ENCODE measurements around the gene ARL15.

ARL15 gene

DNA sequence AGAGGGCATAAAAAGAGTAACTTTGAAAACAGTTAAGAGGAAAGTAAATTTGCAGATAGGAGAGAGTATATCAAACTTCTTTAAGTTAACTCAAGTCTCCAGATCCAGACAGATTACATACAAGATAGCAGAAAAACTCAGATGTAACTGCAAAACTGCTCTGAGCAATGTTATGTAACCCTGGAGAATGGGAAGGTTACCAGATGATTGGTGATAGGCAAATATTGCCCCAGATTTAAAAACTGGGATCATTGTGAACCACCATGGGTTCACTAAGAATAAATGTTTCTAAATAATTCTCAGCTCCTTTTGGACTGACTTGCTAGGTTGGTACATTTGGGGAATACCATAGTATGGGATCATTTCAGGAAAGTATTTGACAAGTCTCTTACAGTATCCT lies 176.5 kb downstream of the ARL15 start:
- no peak for TF ChIP-seq TAF1 (IDR thresholded peaks at IDR 0.05; ENCODE audit: low read depth)
- TF ChIP-seq, protein P1, sequence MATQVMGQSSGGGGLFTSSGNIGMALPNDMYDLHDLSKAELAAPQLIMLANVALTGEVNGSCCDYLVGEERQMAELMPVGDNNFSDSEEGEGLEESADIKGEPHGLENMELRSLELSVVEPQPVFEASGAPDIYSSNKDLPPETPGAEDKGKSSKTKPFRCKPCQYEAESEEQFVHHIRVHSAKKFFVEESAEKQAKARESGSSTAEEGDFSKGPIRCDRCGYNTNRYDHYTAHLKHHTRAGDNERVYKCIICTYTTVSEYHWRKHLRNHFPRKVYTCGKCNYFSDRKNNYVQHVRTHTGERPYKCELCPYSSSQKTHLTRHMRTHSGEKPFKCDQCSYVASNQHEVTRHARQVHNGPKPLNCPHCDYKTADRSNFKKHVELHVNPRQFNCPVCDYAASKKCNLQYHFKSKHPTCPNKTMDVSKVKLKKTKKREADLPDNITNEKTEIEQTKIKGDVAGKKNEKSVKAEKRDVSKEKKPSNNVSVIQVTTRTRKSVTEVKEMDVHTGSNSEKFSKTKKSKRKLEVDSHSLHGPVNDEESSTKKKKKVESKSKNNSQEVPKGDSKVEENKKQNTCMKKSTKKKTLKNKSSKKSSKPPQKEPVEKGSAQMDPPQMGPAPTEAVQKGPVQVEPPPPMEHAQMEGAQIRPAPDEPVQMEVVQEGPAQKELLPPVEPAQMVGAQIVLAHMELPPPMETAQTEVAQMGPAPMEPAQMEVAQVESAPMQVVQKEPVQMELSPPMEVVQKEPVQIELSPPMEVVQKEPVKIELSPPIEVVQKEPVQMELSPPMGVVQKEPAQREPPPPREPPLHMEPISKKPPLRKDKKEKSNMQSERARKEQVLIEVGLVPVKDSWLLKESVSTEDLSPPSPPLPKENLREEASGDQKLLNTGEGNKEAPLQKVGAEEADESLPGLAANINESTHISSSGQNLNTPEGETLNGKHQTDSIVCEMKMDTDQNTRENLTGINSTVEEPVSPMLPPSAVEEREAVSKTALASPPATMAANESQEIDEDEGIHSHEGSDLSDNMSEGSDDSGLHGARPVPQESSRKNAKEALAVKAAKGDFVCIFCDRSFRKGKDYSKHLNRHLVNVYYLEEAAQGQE (IDR thresholded peaks at IDR 0.05; ENCODE audit: low read depth), result no peak
- TF ChIP-seq RAD21 (IDR thresholded peaks at IDR 0.05; ENCODE audit: low read depth), result no peak
- TF ChIP-seq, protein P2, sequence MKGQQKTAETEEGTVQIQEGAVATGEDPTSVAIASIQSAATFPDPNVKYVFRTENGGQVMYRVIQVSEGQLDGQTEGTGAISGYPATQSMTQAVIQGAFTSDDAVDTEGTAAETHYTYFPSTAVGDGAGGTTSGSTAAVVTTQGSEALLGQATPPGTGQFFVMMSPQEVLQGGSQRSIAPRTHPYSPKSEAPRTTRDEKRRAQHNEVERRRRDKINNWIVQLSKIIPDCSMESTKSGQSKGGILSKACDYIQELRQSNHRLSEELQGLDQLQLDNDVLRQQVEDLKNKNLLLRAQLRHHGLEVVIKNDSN (IDR thresholded peaks at IDR 0.05), result no peak
- no peak for TF ChIP-seq NFIC (IDR thresholded peaks at IDR 0.05)
- TF ChIP-seq ZBTB7A (IDR thresholded peaks at IDR 0.05; ENCODE audit: low read depth), result no peak
- TF ChIP-seq, protein P3, sequence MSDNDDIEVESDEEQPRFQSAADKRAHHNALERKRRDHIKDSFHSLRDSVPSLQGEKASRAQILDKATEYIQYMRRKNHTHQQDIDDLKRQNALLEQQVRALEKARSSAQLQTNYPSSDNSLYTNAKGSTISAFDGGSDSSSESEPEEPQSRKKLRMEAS (IDR thresholded peaks at IDR 0.05), result no peak
- TF ChIP-seq CEBPB (IDR thresholded peaks at IDR 0.05), result no peak

DNA sequence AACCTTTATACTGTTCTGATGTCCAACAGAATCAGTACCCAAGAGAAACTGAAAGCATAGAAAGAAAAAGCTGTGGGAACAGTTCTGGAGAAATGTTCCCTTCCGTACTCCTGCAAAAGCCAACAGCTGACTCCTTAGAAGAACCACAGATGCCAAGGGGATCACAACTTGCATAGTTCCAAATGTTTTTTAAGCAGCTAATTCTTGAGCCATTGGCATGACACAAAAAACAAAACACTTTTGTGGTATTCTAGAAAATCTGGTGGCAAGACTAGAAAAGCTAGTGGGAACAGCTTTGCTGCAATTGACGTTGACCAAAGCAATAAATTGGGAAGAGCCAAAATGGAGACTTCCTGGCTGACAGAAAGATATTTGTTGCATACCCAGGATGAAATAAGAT lies 189.9 kb downstream of the ARL15 start:
- TF ChIP-seq, protein P1 (IDR thresholded peaks at IDR 0.05; ENCODE audit: low read depth), result no peak
- TF ChIP-seq EP300 (IDR thresholded peaks at IDR 0.05; ENCODE audit: borderline replicate concordance) (no peak), TEAD4 (IDR thresholded peaks at IDR 0.05) (no peak), FOXM1 (IDR thresholded peaks at IDR 0.05; ENCODE audit: borderline replicate concordance, low read depth) (no peak), EGR1 (IDR thresholded peaks at IDR 0.05) (no peak), CREB1 (IDR thresholded peaks at IDR 0.05; ENCODE audit: low read depth) (no peak), RAD21 (IDR thresholded peaks at IDR 0.05; ENCODE audit: low read depth) (no peak), CEBPB (IDR thresholded peaks at IDR 0.05) (no peak), TCF12 (IDR thresholded peaks at IDR 0.05; ENCODE audit: low read depth) (no peak), NFIC (IDR thresholded peaks at IDR 0.05) (no peak), YY1 (IDR thresholded peaks at IDR 0.05; ENCODE audit: low read depth) (no peak), ZBTB7A (IDR thresholded peaks at IDR 0.05; ENCODE audit: low read depth) (no peak), TAF1 (IDR thresholded peaks at IDR 0.05; ENCODE audit: low read depth) (no peak)
- TF ChIP-seq, protein P3 (IDR thresholded peaks at IDR 0.05), result no peak
- TF ChIP-seq, protein P2 (IDR thresholded peaks at IDR 0.05), result no peak

DNA sequence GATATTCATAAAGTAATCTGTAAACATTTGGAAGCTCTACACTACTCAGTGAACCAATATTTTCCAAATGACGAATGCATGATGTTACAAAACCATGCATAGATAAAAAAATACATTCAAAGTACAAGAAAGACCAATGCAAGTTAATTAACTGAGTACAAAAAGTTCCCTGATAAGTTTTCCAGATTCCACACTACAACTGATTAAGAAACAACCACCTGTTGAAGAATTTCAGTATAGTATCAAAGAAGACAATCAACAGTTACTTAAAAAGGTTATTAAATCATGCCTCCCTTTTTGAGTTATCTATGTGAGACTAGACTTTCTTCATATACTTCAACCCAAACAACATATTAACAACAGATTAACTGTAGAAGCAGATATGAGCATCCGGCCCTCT lies 192.4 kb downstream of the ARL15 start:
- no peak for TF ChIP-seq CREB1 (IDR thresholded peaks at IDR 0.05; ENCODE audit: low read depth)
- TF ChIP-seq, protein P3 (IDR thresholded peaks at IDR 0.05), result no peak
- TF ChIP-seq ZBTB7A (IDR thresholded peaks at IDR 0.05; ENCODE audit: low read depth), result no peak
- TF ChIP-seq TCF12 (IDR thresholded peaks at IDR 0.05; ENCODE audit: low read depth), result no peak
- TF ChIP-seq EP300 (IDR thresholded peaks at IDR 0.05; ENCODE audit: borderline replicate concordance), result no peak
- no peak for TF ChIP-seq RAD21 (IDR thresholded peaks at IDR 0.05; ENCODE audit: low read depth)
- TF ChIP-seq EGR1 (IDR thresholded peaks at IDR 0.05), result no peak
- TF ChIP-seq CEBPB (IDR thresholded peaks at IDR 0.05), result no peak
- TF ChIP-seq FOXM1 (IDR thresholded peaks at IDR 0.05; ENCODE audit: borderline replicate concordance, low read depth), result no peak
- no peak for TF ChIP-seq NFIC (IDR thresholded peaks at IDR 0.05)

DNA sequence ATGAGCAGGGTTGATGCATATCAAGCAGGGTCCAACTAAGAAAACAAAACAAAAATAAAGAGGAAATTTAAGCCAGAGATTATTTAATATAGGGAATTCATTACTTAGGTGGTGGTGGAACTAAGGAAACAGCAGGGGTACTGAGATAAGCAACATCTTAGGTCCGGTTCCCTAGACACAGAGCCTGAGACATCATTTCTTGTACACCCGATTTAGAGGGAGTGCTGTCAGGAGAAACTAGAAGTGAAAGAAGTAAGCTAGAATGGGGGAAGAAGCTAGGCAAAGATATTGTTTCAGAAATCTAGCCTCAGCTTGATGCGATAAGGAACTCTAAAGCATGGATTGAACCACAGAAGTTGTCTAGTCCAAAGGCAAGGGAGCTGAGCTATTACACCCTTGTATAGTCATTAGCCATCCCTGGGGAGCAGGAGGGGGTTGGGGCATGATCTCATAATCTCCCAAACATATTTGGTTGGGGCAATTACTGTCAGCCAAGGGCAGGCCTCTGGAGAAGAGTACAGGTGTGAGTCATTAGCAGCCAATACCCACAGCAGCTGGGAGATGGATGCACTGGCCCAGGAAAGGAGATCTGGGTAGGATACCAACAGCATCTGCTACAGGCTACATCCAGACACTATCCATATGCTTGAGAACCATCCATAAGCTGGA lies 194.5 kb downstream of the ARL15 start:
- TF ChIP-seq EP300 (IDR thresholded peaks at IDR 0.05; ENCODE audit: borderline replicate concordance) (no peak), CEBPB (IDR thresholded peaks at IDR 0.05) (no peak), FOXM1 (IDR thresholded peaks at IDR 0.05; ENCODE audit: borderline replicate concordance, low read depth) (no peak), TAF1 (IDR thresholded peaks at IDR 0.05; ENCODE audit: low read depth) (no peak), CREB1 (IDR thresholded peaks at IDR 0.05; ENCODE audit: low read depth) (no peak), TEAD4 (IDR thresholded peaks at IDR 0.05) (no peak), EGR1 (IDR thresholded peaks at IDR 0.05) (no peak), NFIC (IDR thresholded peaks at IDR 0.05) (no peak), ZBTB7A (IDR thresholded peaks at IDR 0.05; ENCODE audit: low read depth) (no peak), YY1 (IDR thresholded peaks at IDR 0.05; ENCODE audit: low read depth) (no peak), TCF12 (IDR thresholded peaks at IDR 0.05; ENCODE audit: low read depth) (no peak), RAD21 (IDR thresholded peaks at IDR 0.05; ENCODE audit: low read depth) (no peak)
- TF ChIP-seq, protein P2 (IDR thresholded peaks at IDR 0.05), result no peak
- TF ChIP-seq, protein P3 (IDR thresholded peaks at IDR 0.05), result no peak
- TF ChIP-seq, protein P1 (IDR thresholded peaks at IDR 0.05; ENCODE audit: low read depth), result no peak

Measured in Ishikawa (cell line).